KG1 (cell line): ENCODE results near the gene PPP1R16B.

Source experiments
- DNase-seq: peaks from one replicate; lab custom pipeline; 2025; lab: John Stamatoyannopoulos, UW

PPP1R16B gene

DNA sequence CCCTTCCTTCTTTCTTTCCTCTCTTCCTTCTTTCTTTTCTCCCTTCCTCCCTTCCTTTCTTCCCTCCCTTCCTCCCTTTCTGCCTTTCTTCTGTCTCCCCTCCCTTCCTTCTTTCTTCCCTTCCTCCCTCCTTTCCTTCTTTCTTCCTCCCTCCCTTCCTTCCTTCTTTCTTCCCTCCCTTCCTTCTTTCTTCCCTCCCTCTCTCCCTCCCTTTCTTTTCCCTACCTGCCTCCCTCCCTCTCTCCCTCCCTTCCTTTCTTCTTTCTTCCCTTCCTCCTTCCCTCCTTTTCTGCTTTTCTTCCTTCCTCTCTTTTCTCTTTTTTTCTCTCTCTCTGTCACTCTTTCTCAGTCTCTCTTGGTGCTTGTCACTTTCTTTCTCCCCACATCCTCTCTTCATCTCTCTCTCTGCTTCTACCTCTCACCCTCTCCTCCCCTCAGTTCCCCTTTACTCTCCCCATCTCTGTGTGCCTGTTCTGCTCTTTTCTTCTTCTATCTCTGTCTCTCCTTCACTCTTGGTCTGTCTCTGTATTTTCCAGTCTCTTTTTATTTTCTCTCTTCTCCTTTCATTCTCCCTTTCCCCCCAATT lies 90.6 kb downstream of the PPP1R16B start:
- no peak for DNase-seq

DNA sequence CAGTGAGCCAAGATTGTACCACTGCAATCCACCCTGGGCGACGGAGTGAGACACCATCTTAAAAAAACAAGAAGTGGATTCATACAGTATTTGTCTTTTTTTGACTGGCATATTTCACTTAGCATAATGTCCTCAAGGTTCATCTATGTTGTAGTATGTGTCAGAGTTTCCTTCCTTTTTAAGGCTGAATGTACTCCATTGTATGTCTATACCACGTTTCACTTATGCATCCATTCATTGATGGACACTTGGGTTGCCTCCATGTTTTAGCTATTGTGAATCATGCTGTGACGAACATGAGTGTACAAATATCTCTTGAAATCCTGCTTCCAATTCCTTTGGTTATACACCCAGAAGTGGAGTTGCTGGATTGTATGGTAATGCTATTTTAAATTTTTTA lies 91.8 kb downstream of the PPP1R16B start:
- DNase-seq, result no peak

DNA sequence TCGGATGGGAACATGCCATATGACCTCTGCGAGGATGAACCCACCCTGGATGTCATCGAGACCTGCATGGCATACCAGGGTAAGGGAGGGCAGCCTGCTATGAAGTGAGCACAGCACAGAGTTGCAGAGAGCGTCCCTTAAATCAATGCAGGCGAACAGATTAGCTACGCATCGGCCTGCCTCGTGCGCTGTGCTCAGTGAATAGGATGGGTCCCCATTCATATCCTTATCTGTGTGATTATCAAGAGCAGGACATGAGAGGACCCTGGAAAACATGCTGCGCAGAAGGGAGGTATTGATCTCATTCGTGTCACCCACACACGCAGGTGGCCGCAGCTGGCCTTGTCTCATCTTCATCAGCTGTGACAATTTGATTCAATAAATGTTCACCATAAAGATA lies 95.1 kb downstream of the PPP1R16B start:
- no peak for DNase-seq

DNA sequence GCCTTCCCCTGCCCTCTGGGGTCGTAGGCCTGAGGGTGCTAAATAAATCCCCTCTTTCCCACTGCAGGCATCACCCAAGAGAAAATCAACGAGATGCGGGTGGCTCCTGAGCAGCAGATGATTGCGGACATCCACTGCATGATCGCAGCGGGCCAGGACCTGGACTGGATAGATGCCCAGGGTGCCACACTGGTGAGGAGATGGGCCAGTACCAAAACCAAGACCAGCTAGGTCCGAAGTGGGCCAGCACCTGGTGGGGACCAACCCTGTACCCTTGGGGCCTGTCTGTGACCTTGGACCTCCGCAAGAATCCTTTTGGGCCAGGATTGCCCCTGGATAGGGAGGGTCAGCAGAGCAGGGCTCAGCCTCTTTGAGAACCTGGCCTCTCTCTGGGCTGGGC lies 97.1 kb downstream of the PPP1R16B start:
- DNase-seq, result no peak

DNA sequence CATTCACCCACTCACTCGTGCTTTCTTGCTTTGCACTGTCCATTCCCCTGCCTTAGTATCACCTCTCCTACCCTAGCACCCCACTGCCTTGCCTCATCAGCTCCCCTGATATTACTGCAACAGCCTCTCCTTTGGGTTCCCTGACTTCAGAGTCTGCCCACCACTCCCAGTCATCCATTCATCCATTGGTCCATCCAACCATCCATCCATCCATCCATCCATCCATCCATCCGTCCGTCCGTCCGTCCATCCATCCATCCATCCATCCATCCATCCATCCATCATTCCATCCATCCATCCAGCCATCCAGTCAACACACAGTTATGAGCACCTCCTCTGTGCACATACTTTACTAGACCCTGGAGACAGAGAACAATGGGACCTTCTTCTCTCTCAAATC lies 97.8 kb downstream of the PPP1R16B start:
- DNase-seq, result no peak

DNA sequence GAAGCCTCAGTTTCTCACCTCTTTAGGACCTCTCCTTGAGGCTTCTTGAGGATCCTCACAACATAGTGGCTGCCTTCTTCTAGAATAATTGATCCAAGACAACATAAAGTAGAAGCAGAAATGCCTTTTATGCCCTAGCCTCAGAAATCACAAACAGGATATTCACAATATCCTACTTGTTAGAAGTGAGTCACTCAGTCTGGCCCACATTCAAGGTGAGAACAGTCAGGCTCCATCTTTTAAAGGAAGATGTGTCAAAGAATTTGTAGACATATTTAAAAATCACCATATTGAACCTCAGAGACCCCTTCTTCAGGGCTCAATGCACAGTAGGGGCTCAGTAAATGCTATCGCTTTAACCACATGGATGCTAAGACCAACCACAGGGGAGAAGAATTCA lies 99.9 kb downstream of the PPP1R16B start:
- no peak for DNase-seq

DNA sequence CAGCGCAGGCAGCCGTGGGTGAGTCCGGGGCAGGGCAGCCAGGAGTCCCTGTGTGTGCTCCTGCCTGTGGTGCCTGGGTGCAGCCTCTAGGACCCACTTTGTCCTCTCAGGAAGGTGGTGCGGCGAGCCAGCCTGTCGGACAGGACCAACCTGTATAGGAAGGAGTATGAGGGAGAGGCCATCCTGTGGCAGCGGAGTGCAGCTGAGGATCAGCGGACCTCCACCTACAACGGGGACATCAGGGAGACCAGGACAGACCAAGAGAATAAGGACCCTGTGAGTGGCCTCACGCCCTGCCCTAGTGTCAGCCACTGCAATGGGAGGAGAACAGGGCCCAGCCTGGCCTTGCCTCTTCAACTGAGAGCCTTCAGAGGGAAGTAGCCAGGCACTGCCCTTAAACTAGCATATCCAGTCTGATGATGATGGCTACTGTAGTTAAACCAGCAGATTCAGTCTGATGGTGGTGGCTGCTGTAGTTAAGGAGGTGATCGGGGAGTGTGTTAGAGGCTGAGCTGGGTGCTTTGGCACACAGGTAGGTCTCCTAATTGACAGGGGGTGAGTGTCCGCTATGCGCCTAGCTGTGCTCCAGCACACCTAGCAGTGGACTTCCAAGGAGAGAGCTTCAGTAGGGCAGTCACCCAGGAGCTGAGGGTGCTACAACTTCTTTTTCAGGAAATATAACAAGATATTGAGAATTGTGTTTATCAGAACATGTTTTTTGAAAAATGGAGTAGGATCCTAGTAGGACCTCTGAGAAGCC lies 102.6 kb downstream of the PPP1R16B start:
- DNase-seq, result no peak

DNA sequence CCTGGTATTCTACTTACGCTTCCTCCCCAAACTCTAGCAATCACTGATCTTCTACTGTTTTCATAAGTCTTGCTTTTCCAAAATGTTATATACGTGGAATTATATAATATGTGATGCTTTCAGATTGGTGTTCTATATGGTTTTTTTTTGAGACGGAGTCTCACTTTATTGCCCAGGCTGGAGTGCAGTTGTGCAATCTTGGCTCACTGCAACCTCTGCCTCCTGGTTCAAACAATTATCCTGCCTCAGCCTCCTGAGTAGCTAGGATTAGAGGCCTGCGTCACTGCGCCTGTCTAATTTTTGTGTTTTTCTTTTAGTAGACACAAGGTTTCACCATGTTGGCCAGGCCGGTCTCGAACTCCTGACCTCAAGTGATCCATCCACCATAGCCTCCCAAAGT lies 109.9 kb downstream of the PPP1R16B start:
- DNase-seq, result no peak

DNA sequence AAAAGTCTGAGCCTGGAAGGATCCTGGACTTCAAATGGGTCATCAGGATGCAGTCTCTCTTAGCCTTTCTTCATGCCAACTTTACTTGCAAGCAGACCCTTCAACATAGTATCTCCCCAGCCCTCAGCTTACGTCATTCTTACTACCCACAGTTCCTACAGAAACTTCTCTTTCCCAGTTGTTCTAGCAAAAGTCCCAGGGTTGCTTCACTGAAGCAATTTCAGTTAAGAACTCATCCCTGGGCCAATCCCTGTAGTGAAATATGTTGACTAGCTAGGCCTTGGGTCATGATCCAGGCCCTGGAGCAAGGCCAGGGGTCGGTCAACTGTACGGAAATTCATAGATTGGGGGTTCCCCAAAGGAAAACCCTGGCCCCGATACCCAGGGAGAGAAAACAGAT lies 112.2 kb downstream of the PPP1R16B start:
- DNase-seq, result no peak

DNA sequence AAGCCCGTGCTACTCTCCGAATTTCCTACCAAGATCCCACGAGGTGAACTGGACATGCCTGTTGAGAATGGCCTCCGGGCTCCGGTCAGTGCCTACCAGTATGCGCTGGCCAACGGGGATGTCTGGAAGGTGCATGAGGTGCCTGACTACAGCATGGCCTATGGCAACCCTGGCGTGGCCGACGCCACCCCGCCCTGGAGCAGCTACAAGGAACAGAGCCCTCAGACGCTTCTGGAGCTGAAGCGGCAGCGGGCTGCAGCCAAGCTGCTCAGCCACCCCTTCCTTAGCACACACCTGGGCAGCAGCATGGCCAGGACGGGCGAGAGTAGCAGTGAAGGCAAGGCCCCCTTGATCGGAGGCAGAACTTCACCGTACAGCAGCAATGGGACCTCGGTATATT lies 112.7 kb downstream of the PPP1R16B start:
- no peak for DNase-seq

DNA sequence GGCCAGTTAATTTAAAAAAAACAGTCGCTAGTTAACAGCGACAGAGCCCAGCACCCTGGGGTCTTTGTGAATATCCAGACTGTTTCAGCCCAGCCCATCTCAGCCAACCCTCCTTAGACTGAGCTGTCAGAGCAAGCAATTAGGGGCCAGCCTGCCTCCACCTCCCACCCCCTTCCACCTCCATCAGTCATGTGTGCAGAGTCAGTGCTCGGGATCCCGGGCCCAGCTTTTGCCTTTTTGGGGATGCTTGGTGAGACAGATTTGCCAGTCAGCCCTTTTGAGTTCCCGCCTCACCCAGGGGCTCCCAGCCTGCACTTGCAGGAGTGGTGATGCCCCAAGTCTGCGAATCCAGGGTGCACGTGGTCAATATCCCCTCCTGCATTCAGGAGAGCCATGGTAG lies 114.2 kb downstream of the PPP1R16B start:
- no peak for DNase-seq

DNA sequence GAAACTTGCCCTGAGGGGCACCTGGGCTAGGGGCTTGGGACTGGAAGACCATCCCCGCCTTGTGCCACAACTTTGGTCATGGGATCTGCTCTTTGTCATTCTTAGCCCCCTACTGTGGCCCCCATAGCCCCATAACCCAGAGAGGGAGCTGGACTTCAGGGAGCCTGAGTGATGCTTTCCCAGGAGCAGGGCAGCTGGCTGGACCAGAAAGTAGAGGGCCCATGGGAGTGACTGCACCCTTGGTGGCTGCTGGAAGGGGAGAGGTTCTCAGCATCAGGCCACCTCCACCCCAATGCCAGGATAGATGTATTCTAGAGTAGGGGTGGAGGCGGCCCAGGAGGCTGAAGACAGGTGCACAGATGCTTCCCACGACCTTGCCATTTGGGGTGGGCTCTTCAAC lies 114.9 kb downstream of the PPP1R16B start:
- DNase-seq, result no peak

DNA sequence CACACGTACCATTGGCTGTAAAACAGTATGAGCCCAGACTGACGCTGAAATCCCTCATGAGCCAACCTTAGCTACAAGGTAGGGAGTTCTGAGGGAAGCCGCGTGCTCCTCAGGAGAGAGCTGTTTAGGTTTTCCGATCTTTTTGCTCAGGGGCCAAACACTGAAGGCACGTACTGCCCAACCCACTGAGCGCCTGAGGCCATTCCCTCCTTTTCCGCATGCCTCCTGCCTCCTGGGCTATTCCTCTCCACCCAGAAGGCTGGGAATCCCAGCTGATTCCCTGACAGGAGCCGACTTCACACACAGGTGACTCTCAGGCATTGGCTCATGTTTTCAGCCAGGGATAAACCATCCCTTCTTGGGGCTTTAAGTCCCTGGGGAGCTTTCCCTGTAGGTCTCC lies 115.4 kb downstream of the PPP1R16B start:
- DNase-seq, result no peak

DNA sequence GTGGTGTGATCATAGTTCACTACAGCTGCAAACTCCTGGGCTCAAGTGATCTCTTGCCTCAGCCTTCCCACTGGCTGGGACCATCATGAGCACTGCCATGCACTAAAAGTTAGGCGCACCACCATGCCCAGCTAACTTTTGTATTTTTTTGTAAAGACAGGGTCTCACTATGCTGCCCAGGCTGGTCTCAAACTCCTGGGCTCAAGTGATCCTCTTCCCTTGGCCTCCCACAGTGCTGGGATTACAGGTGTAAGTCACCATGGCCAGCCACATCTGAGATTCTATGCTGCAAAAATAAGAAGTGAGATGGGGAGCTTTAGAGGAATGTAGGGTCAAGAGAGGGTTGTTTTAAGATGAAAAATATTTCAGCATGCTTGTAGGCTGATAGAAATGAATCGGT lies 119.2 kb downstream of the PPP1R16B start:
- DNase-seq, result no peak

DNA sequence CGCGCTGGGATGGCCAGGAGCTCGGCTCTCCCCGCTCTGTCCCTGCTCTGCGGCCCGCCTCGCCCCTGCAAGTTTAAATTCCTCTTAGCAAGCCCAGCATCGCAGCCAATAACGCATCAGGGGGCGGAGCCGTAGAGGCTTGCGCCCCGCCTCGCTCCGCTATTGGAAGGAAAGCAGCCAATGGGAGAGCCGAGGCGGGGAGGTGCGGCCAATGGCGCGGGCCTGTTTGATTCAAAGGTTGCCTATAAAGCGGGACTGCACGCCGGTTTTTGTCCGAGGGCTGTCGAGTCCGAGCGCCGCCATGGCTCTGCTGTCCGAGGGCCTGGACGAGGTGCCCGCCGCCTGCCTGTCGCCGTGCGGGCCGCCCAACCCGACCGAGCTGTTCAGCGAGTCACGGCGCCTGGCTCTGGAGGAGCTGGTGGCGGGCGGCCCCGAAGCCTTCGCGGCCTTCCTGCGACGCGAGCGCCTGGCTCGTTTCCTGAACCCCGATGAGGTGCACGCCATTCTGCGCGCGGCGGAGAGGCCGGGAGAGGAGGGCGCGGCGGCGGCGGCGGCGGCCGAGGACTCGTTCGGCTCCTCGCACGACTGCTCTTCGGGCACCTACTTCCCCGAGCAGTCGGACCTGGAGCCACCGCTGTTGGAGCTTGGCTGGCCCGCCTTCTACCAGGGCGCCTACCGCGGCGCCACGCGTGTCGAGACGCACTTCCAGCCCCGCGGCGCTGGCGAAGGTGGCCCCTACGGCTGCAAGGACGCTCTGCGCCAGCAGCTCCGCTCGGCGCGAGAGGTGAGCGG lies 120.8 kb downstream of the PPP1R16B start, which contains the start of gene FAM83D:
Gene FAM83D (plus strand): TSS at position 276 of the 792 bp plus-strand sequence. CDS start 26 bp downstream, at position 302.
- peak; percentile 95 for DNase-seq

DNA sequence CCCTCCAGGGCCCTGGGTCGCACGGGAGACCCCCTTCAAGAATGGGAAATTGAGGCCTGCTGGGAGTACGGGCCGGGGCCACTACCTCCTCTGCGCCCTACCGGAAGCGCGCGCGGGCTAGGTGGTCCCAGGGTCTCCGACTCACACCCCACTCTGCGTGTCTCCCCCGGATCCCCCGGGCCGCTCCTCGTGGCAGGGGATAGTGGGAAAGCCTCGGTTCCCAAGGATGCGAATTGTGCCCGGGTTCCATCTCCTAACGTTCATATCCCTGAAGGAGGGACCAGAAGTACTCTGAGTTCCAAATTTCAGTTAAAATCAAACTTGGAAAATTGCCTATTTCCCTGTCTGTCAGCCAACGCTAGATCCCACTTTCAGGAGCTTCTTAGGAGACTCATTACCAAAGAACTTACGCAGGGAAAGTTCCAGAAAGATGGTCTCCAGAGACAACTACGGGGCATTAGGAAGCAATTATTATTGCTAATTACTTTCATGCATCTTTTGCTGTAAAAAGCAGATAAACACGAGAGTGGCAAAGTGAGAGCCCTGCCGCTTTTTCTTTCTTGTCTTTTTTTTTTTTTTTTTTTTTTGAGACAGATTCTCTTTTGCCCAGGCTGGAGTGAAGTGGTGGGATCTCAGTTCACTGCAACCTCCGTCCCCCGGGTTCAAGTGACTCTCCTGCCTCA lies 121.6 kb downstream of the PPP1R16B start:
- peak; percentile 36 for DNase-seq

DNA sequence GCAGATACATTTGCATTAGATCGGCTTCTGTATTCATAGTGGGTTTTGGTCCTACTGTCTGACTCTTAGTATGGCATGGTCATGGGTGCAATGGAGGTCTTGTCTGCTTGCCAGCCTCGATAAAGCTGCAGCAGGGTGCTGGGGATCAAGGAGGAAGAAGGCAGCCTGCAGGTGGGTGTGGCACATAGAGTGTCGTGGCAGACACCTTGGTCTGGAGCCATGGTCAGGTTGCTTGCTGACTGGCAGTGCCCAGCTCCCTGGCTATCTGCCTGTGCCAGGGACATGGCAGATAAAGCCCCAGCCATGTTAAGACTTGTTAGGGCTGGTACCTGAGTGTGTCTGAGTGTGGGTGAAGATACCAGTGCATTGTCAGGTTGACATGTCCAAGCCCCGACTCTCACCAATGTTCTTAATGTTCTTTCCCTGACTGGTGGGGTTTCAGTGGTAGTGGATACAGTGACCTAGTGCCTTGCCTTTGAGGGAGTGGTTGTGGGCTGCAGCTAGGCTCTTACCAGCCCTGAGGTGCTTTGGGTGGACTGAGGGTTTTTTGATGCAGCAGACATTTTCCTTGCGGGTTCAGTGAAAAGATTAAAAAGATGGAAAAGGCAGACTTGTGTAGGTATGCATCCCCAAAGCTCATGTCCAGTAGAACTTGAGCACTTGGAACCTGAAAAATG lies 122.5 kb downstream of the PPP1R16B start:
- no peak for DNase-seq

DNA sequence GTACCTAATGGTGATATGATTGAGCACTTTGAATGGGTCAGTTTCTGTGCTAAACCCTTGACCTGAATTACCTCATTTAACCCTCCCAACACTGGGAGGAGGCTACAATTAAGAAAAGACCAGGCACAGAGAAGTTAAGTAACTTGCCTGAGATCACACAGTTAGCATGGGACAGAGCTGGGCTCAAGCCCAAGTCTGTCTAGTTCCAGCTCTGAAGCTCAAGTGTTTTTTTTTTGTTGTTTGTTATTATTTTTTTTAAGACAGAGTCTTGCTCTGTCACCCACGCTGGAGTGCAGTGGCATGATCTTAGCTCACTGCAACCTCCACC lies 124.7 kb downstream of the PPP1R16B start:
- no peak for DNase-seq

DNA sequence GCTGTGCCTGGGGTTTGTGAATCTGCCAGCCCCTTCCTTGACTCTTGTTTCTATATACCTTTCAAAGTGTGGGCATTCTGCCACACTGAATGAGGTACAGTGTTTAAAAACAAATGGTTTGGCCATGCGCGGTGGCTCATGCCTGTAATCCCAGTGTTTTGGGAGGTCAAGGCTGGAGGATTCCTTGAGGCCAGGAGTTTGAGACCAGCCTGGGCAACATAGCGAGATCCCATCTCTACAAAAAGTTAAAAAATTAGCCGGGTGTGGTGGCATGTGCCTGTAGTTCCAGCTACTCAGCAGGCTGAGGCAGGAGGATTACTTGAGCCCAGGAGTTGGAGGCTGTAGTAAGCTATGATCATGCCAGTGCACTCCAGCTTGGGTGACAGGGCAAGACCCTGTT lies 126.5 kb downstream of the PPP1R16B start:
- no peak for DNase-seq

DNA sequence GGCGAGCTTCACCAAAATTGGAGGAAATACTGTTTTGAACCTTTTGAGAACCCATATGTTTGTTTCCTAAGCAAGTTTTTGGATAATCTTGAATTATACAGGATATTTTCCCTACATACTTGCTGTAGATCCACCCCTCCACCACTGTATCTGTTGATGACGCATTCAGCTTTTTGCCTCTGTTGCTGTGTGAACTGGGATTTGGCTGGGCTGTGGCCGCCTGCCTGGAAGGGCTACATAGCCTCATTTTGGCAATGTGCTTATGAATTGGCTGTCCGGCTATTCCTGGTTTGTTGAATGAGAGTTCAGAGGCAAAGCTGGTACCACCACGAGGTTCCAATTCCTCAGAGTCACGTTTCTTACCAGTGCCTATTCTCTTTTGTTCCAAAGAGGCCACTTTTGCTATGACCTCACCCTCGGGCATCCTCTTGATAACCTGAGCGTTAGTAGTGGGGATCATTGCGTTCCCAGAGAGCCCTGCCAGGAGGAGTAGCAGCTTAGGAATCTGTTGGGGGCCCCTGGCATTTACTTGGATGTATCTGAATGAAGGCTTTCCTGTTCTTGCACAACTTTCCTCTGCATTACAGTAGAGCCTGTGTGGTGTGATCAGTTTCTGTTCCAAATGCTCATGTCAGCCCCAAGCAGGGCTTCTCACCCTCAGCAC lies 127.1 kb downstream of the PPP1R16B start:
- no peak for DNase-seq

DNA sequence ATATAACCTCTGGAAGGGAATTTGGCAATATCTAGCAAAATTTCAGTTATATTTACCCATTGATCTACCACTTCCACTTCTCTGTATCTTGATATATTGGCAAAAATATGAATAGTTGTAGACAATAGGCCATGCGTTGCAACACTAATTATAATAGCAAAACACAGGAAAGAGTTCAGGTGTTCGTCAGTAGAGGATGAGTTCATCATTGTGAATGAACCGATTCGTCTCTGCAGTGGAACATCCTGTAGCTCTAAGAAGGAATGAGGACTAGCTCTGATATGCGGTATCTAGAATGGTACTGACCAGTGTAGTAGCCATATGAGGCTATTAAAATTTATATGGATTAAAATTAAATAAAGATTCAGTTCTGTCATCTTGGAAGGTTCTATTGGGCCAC lies 129.0 kb downstream of the PPP1R16B start:
- DNase-seq, result no peak

DNA sequence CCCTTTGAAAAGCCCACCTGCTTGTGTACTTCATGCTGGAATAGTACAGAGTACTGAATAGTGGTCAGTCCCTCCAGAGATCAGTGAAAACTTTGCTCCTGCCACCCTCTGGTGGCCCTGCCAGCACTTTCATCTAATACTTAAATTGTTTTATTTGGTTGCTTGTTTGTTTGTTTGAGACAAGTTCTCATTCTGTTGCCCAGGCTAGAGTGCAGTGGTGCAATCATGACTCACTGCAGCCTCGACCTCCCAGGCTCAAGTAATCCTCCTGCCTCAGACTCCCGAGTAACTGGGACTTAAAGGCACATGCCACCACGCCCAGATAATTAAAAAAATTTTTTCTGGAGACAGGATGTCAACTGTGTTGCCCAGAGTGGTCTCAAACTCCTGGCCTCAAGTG lies 129.8 kb downstream of the PPP1R16B start:
- DNase-seq, result no peak
